ENCODE data around the gene TIAM1. TPM values are rescaled to one million over a fixed set of nuclear protein-coding genes. Genes with fewer than 3 reads are reported as not detected.

TIAM1 gene
- polyA plus RNA-seq, 2 of the 4 experiments (the other 2 are of a cell fraction): 0.23 to 0.40 TPM

DNA sequence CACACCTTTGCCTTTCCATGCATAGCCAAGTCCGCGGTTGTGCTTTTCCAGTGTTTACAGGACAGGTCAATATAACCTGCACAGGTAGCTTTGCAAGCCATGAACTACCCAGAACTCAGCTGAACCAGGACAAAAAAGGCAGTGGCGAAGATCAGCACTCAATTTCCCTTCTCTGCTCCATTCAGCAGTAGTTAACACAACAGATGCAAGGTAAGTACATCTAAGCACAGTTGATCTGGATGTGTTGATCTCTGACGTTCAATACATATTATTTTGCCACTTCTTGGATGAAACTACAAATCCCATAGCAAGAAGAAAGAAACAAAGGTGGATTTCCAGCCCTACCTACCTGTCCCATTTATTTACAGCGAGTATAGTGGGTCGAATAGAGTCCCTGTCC, 159.2 kb downstream of the TIAM1 start:
- no peak for ATAC-seq
- DNase-seq (ENCODE audit: low read depth in 1 of 2, low spot score in 1 of 2): no peak
- no peak overlapping the region for H3K4me2 ChIP-seq
- FAIRE-seq: no peak
- H3K4me3 ChIP-seq: no peak overlapping the region
- no peak overlapping the region for H3K27ac ChIP-seq
- TF ChIP-seq, protein P1, sequence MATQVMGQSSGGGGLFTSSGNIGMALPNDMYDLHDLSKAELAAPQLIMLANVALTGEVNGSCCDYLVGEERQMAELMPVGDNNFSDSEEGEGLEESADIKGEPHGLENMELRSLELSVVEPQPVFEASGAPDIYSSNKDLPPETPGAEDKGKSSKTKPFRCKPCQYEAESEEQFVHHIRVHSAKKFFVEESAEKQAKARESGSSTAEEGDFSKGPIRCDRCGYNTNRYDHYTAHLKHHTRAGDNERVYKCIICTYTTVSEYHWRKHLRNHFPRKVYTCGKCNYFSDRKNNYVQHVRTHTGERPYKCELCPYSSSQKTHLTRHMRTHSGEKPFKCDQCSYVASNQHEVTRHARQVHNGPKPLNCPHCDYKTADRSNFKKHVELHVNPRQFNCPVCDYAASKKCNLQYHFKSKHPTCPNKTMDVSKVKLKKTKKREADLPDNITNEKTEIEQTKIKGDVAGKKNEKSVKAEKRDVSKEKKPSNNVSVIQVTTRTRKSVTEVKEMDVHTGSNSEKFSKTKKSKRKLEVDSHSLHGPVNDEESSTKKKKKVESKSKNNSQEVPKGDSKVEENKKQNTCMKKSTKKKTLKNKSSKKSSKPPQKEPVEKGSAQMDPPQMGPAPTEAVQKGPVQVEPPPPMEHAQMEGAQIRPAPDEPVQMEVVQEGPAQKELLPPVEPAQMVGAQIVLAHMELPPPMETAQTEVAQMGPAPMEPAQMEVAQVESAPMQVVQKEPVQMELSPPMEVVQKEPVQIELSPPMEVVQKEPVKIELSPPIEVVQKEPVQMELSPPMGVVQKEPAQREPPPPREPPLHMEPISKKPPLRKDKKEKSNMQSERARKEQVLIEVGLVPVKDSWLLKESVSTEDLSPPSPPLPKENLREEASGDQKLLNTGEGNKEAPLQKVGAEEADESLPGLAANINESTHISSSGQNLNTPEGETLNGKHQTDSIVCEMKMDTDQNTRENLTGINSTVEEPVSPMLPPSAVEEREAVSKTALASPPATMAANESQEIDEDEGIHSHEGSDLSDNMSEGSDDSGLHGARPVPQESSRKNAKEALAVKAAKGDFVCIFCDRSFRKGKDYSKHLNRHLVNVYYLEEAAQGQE (IDR thresholded peaks at IDR 0.05): no peak
- TF ChIP-seq CEBPB (IDR thresholded peaks at IDR 0.05) (no peak), POLR2A (IDR thresholded peaks at IDR 0.05; ENCODE audit: low read length) (no peak)
- TF ChIP-seq, protein P2, sequence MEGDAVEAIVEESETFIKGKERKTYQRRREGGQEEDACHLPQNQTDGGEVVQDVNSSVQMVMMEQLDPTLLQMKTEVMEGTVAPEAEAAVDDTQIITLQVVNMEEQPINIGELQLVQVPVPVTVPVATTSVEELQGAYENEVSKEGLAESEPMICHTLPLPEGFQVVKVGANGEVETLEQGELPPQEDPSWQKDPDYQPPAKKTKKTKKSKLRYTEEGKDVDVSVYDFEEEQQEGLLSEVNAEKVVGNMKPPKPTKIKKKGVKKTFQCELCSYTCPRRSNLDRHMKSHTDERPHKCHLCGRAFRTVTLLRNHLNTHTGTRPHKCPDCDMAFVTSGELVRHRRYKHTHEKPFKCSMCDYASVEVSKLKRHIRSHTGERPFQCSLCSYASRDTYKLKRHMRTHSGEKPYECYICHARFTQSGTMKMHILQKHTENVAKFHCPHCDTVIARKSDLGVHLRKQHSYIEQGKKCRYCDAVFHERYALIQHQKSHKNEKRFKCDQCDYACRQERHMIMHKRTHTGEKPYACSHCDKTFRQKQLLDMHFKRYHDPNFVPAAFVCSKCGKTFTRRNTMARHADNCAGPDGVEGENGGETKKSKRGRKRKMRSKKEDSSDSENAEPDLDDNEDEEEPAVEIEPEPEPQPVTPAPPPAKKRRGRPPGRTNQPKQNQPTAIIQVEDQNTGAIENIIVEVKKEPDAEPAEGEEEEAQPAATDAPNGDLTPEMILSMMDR (IDR thresholded peaks at IDR 0.05): no peak
- 31% methylated on average over 6 of the region's 6 CpGs for WGBS (ENCODE audit: missing lambda C conversion rate)
- no peaks in the 10 kb centered on the region for H3K9me3 ChIP-seq
- H3K4me1 ChIP-seq: no peaks in the 10 kb centered on the region
- ChIA-PET POLR2A (no interaction called here), CTCF (interaction anchor here (7.0 kb wide), 1 partner anchor 85 kb away, joined by 74 read pairs; no protein-coding TSS in a partner anchor)

DNA sequence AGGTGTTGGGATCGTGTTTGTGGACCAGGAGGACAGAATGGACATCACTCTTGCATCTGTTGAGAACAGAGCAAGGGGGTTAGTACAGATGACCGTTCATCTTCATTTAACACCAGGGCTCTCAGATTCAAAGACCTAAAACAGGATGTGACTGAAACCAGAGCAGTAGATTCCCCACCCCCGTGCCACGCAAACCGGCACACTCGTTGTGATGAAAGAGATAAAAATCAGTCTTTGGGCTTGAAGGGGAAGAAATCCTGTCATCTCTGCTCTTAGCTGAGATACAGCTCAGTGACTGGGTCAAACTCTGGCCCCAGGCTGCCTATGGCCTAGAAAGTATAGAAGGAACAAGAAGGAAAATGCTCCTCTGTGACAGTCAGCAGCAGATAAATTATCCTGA, 159.6 kb downstream of the TIAM1 start:
- Histone ChIP-seq H3K4me2 (no peak overlapping the region), H3K4me3 (no peak overlapping the region), H3K9me3 (no peaks in the 10 kb centered on the region), H3K4me1 (no peaks in the 10 kb centered on the region), H3K27ac (no peak overlapping the region)
- WGBS (ENCODE audit: missing lambda C conversion rate): 48% methylated on average over 6 of the region's 6 CpGs
- no peak for TF ChIP-seq ZSCAN20 (CRISPR knock-in tag; IDR thresholded peaks at IDR 0.05)
- TF ChIP-seq RARB (CRISPR knock-in tag; IDR thresholded peaks at IDR 0.05): no peak
- no peak for TF ChIP-seq NPAS2 (CRISPR knock-in tag; IDR thresholded peaks at IDR 0.05; ENCODE audit: borderline replicate concordance)
- no peak for TF ChIP-seq POLR2AphosphoS2 (conservative IDR thresholded peaks at IDR 0.05; ENCODE audit: low read length)
- TF ChIP-seq FOSB (CRISPR knock-in tag; IDR thresholded peaks at IDR 0.05): no peak
- no peak for TF ChIP-seq FOXS1 (CRISPR knock-in tag; IDR thresholded peaks at IDR 0.05)
- TF ChIP-seq, protein P2 (IDR thresholded peaks at IDR 0.05): no peak
- TF ChIP-seq EHF (CRISPR knock-in tag; IDR thresholded peaks at IDR 0.05): no peak
- TF ChIP-seq RCOR1 (IDR thresholded peaks at IDR 0.05; ENCODE audit: low read depth, low read length): no peak
- no peak for TF ChIP-seq NFE2L2 (conservative IDR thresholded peaks at IDR 0.05; ENCODE audit: low read length)
- no peak for ATAC-seq
- POLR2A ChIA-PET: no interaction called here
- FAIRE-seq: no peak
- DNase-seq (ENCODE audit: low read depth in 1 of 2, low spot score in 1 of 2): no peak
- CTCF ChIA-PET: interaction anchor here (0.6 to 7.0 kb wide), 2 partner anchors 75 to 84 kb away, joined by 3 to 74 read pairs; no protein-coding TSS in a partner anchor

DNA sequence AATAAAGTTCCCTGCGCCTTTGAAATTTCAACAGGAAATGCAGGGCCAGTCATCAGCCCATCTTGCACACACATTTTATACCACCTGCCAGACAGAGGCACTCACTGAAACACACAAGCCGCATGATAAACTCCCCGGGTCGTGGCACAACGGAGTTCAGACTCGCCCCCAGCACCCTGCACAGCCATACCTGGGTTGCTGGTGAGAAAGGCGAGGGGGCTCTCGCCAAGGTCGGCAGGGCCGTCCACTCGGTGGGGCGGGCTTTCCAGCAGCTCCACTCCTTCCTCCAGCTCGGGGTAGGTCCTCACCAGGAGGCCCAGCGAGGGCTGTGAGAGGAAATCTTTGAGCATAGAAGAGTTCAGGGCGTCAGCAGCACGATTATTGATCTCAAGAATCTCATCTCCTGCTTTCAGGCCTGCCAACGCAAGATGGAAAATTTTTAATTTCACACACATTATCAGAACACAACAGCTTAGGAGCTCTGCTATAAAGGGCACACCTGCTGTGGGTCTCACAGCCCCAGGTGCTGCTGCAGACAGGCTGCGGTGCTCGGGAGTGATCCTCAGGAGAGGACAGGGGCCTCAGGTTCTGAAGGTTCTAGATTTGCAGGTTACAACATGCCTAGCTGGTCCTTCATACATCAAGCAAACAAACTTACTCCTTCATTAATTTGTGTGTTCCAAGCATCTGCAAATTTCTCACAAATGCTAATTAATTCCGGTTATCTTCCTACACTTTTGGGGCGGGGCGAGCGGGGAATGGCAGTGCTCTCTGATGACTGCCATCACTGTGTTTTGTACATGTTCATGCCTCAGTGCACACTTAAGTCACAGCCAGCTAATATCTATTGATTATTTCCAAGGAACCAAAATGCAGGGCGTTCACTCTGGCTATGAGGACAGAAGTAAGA, 161.6 kb downstream of the TIAM1 start:
- CTCF ChIA-PET: interaction anchor here (0.6 to 7.0 kb wide), 4 partner anchors 82 to 426 kb away, joined by 3 to 74 read pairs (median 4); no protein-coding TSS in a partner anchor
- Histone ChIP-seq H3K4me2 (no peak overlapping the region), H3K4me1 (no peaks in the 10 kb centered on the region), H3K4me3 (no peak overlapping the region), H3K9me3 (no peaks in the 10 kb centered on the region), H3K27ac (no peak overlapping the region)
- FAIRE-seq (no peak), ATAC-seq (no peak), DNase-seq (ENCODE audit: low read depth in 1 of 2, low spot score in 1 of 2) (no peak)
- WGBS (ENCODE audit: missing lambda C conversion rate): 43% methylated on average over 13 of the region's 24 CpGs
- POLR2A ChIA-PET: no interaction called here
- TF ChIP-seq HOXB5 (CRISPR knock-in tag; IDR thresholded peaks at IDR 0.05): no peak
- TF ChIP-seq, protein P3, sequence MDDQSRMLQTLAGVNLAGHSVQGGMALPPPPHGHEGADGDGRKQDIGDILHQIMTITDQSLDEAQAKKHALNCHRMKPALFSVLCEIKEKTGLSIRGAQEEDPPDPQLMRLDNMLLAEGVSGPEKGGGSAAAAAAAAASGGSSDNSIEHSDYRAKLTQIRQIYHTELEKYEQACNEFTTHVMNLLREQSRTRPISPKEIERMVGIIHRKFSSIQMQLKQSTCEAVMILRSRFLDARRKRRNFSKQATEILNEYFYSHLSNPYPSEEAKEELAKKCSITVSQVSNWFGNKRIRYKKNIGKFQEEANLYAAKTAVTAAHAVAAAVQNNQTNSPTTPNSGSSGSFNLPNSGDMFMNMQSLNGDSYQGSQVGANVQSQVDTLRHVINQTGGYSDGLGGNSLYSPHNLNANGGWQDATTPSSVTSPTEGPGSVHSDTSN (IDR thresholded peaks at IDR 0.05): no peak
- TF ChIP-seq CBX2 (IDR thresholded peaks at IDR 0.05; ENCODE audit: borderline replicate concordance, low read depth): no peak
- TF ChIP-seq, protein P4, sequence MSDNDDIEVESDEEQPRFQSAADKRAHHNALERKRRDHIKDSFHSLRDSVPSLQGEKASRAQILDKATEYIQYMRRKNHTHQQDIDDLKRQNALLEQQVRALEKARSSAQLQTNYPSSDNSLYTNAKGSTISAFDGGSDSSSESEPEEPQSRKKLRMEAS (IDR thresholded peaks at IDR 0.05): no peak
- no peak for TF ChIP-seq NFE2L2 (conservative IDR thresholded peaks at IDR 0.05; ENCODE audit: low read length)
- no peak for TF ChIP-seq FOXS1 (CRISPR knock-in tag; IDR thresholded peaks at IDR 0.05)
- TF ChIP-seq, protein P5, sequence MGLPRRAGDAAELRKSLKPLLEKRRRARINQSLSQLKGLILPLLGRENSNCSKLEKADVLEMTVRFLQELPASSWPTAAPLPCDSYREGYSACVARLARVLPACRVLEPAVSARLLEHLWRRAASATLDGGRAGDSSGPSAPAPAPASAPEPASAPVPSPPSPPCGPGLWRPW (IDR thresholded peaks at IDR 0.05): no peak
- no peak for TF ChIP-seq TFCP2L1 (CRISPR knock-in tag; IDR thresholded peaks at IDR 0.05)
- TF ChIP-seq HEYL (CRISPR knock-in tag; IDR thresholded peaks at IDR 0.05): no peak
- no peak for TF ChIP-seq EHMT2 (IDR thresholded peaks at IDR 0.05; ENCODE audit: low read depth)
- no peak for TF ChIP-seq RAD21 (conservative IDR thresholded peaks at IDR 0.05 in 1 of 2, IDR thresholded peaks at IDR 0.05 in 1 of 2)
- TF ChIP-seq MAZ (IDR thresholded peaks at IDR 0.05; ENCODE audit: borderline replicate concordance, low read depth, low read length): no peak
